Measurements from ENCODE around the gene SIPA1L3.

SIPA1L3 gene

DNA sequence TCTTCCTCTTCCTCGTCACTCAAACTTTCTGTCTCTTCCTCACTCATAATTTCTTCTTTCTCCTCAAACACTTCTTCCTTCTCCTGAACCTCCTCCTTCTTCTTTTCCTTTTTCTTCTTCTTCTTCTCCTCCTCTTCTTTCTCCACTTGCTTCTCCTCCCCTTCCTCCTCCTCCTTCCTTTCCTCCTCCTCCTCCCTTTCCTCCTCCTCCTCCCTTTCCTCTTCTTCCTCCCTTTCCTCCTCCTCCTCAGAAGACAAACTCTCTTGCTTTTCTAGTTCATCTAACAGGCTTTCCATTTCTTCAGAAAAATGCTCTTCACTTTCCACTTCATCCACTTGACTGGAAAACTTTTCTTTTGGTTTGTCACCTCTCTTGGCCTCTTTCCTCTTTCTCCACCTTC, 20.4 kb upstream of the SIPA1L3 start:
- no peak overlapping the region for H3K4me2 ChIP-seq (ENCODE audit: low read depth, low read length, poor library complexity, severe bottlenecking)
- no peaks in the 10 kb centered on the region for H4K20me1 ChIP-seq (ENCODE audit: low read depth, low read length)
- no peaks in the 10 kb centered on the region for H3K9me2 ChIP-seq (replicated peaks; ENCODE audit: insufficient read depth, low read length)
- no peaks in the 10 kb centered on the region for H3K79me2 ChIP-seq (ENCODE audit: insufficient read depth, low read length)
- H3K9me3 ChIP-seq (ENCODE audit: insufficient read depth, low read length), result peaks cover 5% of the 10 kb centered on the region; the same call in 1 of the 2 replicates
- no peak overlapping the region for H3K27ac ChIP-seq (ENCODE audit: low read depth, low read length)
- TF ChIP-seq EZH2phosphoT487 (conservative IDR thresholded peaks at IDR 0.05; ENCODE audit: low read length) (no peak), CTCF (IDR thresholded peaks at IDR 0.05; ENCODE audit: insufficient read depth, low read length, poor library complexity, severe bottlenecking) (no peak)
- H3K9ac ChIP-seq (ENCODE audit: low read length), result no peak overlapping the region
- no peak overlapping the region for H3K4me3 ChIP-seq (ENCODE audit: insufficient read depth, low read length, poor library complexity, severe bottlenecking)
- H3F3A ChIP-seq (ENCODE audit: insufficient read depth), result no peaks in the 10 kb centered on the region
- H3K36me3 ChIP-seq (ENCODE audit: low read length), result no peaks in the 10 kb centered on the region
- no peak overlapping the region for H2AFZ ChIP-seq (ENCODE audit: low read depth, low read length, severe bottlenecking)
- H3K27me3 ChIP-seq (ENCODE audit: low read length), result no peaks in the 10 kb centered on the region

DNA sequence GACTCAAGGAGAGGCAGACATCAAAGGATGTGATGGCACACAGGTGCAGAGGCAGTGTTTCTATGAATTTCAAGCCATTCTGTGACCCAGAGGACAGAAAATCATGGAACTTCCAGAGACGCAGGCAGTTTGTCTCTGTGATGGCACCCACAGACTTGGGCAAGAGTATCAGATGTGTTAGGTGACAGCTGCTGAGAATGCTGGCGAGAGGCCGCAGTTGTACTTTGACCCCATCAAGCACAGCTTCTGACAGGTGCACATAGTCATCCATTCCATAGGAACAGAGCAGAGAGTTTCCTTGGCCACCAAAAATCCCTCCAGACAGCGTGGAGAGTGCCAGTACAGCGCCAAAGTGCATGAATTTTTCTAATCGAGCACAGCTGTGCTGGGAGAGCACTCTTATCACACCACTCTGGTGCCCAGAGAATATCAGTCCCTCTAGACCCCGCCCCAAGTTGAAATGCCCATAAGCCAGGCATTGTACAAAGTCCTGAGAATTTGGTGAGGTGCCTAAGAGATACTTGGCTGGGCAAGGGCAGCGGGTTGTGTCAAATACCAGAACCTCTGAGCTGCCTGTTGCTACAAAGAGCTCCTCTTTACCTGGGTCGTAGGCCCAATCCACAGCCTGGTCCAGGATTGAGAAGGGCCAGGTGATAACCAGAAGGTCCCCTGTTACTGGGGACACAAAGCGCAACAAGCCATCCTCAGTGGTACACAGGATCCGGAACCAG, 13.0 kb upstream of the SIPA1L3 start:
- Histone ChIP-seq H3K9me2 (replicated peaks; ENCODE audit: insufficient read depth, low read length) (no peaks in the 10 kb centered on the region), H3K9me3 (ENCODE audit: insufficient read depth, low read length) (no peaks in the 10 kb centered on the region), H3K4me3 (ENCODE audit: insufficient read depth, low read length, poor library complexity, severe bottlenecking) (no peak overlapping the region), H3K27me3 (ENCODE audit: low read length) (0 out of 2 replicates have a peak, but pooled peaks cover 2% of the 10 kb centered on the region), H2AFZ (ENCODE audit: low read depth, low read length, severe bottlenecking) (no peak overlapping the region), H3F3A (ENCODE audit: insufficient read depth) (no peaks in the 10 kb centered on the region), H3K9ac (ENCODE audit: low read length) (no peak overlapping the region), H3K4me2 (ENCODE audit: low read depth, low read length, poor library complexity, severe bottlenecking) (no peak overlapping the region), H4K20me1 (ENCODE audit: low read depth, low read length) (no peaks in the 10 kb centered on the region), H3K27ac (ENCODE audit: low read depth, low read length) (no peak overlapping the region), H3K36me3 (ENCODE audit: low read length) (no peaks in the 10 kb centered on the region), H3K79me2 (ENCODE audit: insufficient read depth, low read length) (no peaks in the 10 kb centered on the region)
- TF ChIP-seq CTCF (IDR thresholded peaks at IDR 0.05; ENCODE audit: insufficient read depth, low read length, poor library complexity, severe bottlenecking) (no peak), EZH2phosphoT487 (conservative IDR thresholded peaks at IDR 0.05; ENCODE audit: low read length) (no peak)

DNA sequence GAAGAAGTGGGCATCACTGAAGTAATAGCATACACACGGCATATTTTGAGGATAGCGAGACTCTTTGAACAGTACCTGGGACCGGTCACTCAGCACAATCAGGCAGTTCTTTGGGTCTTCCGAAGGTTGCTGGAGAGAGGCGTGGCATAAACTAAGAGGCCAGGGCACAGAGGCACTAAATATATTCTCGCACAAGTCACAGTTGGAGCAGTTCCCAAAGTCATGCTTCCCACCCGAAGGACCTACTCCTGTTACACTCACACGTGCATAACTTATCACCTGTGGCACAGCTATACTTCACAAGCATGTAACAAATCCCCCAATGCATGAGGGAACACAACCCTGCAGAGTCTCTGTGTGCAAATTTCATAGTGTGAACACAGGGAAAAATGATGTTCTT, 10.8 kb upstream of the SIPA1L3 start:
- no peak overlapping the region for H3K4me2 ChIP-seq (ENCODE audit: low read depth, low read length, poor library complexity, severe bottlenecking)
- H3K9me2 ChIP-seq (replicated peaks; ENCODE audit: insufficient read depth, low read length), result no peaks in the 10 kb centered on the region
- TF ChIP-seq EZH2phosphoT487 (conservative IDR thresholded peaks at IDR 0.05; ENCODE audit: low read length) (no peak), CTCF (IDR thresholded peaks at IDR 0.05; ENCODE audit: insufficient read depth, low read length, poor library complexity, severe bottlenecking) (no peak)
- H4K20me1 ChIP-seq (ENCODE audit: low read depth, low read length), result no peaks in the 10 kb centered on the region
- no peaks in the 10 kb centered on the region for H3K9me3 ChIP-seq (ENCODE audit: insufficient read depth, low read length)
- H3K27ac ChIP-seq (ENCODE audit: low read depth, low read length), result no peak overlapping the region
- no peak overlapping the region for H3K4me3 ChIP-seq (ENCODE audit: insufficient read depth, low read length, poor library complexity, severe bottlenecking)
- H3K9ac ChIP-seq (ENCODE audit: low read length), result no peak overlapping the region
- no peaks in the 10 kb centered on the region for H3K79me2 ChIP-seq (ENCODE audit: insufficient read depth, low read length)
- H3K36me3 ChIP-seq (ENCODE audit: low read length), result no peaks in the 10 kb centered on the region
- H3F3A ChIP-seq (ENCODE audit: insufficient read depth), result no peaks in the 10 kb centered on the region
- 0 out of 2 replicates have a peak, but pooled peaks cover 2% of the 10 kb centered on the region for H3K27me3 ChIP-seq (ENCODE audit: low read length)
- no peak overlapping the region for H2AFZ ChIP-seq (ENCODE audit: low read depth, low read length, severe bottlenecking)

All from SU-DHL-6 (cell line).